ENCODE data around the gene LDLRAD4. TPM values are rescaled to one million over a fixed set of nuclear protein-coding genes. Genes with fewer than 3 reads are reported as not detected.
"Not testable (repeated sequence)": the region's sequence is repeated elsewhere in the genome, so short reads cannot be mapped to it uniquely, and the experiment has no call there.

The LDLRAD4 gene
- polyA plus RNA-seq, 3 donors: 9.5 to 10.1 (median 9.6) TPM

GRCh38 chr18:13244135-13244534 is 25.6 kb downstream of the LDLRAD4 start:
- no peak for DNase-seq (ENCODE audit: low read depth in 3 of 3, low spot score in 2 of 3)

DNA sequence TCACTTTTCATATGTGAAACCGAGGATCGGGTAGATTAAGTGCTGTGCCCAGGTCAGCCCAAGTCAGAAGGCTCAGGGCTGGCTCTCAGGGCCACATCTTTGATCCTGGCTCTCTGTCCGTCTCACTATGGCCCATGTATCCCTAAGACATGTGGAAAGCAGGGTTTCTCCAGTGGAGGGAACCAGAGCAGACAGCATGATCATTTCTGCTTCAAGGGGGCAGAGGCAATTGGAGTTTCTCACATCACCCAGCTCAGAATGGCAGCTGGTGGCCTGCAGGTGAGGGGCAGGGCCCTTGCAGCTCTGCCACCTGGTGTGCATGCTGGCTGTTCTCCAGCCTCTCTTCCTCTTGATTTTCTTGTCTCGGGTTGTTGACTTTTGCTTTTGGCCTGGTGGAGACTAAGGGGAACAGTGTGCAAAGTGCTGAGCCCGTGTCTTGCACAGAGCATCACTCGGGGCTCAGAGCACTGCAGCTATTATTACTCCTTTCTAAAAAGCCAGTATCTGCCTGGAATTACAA is 27.0 kb downstream of the LDLRAD4 start:
- DNase-seq (ENCODE audit: low read depth in 3 of 3, low spot score in 2 of 3): no peak

DNA sequence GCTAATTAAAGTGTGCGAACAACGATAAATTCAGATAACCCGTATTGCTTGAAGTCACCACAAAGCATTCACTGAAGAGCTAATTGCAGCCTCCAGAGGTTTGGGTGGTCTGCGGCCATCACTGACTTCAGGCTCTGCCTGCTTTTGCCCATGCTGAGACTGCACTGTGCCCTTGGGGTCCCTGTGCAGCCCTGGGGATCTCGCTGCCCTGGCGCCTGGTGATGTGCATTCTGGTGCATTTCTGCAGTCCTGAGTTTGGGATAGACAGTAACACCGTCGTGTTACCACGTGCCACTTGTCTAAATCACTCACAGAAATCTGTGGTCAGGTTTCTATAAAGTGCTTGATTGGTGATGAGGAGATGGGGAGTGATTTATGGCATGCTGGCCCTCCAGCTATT is 27.6 kb downstream of the LDLRAD4 start:
- DNase-seq (ENCODE audit: low read depth in 3 of 3, low spot score in 2 of 3): no peak

DNA sequence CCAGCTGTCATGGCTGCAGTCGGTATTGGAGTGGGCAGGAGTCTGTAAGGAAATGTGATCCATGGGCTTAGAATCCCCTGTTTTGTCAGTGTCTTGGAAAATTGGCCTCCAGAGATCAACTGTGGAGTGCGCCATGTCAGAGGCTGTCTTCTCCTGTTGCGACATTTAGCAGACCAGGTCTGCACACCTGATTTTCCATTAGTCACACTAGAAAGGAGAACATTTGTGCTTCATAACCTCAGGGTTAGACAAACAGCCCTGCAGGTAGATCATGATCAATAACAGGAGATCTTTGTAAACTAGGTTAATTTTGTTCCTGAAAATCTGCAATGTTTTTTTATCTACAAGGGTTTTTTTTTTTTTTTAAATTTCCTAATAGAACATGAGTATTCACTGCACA is 28.0 kb downstream of the LDLRAD4 start:
- DNase-seq (ENCODE audit: low read depth in 3 of 3, low spot score in 2 of 3): no peak

- DNase-seq (ENCODE audit: low read depth in 3 of 3, low spot score in 2 of 3): no peak
These were observed 28.9 kb downstream of the LDLRAD4 start for GRCh38 chr18:13247506-13247905.

DNA sequence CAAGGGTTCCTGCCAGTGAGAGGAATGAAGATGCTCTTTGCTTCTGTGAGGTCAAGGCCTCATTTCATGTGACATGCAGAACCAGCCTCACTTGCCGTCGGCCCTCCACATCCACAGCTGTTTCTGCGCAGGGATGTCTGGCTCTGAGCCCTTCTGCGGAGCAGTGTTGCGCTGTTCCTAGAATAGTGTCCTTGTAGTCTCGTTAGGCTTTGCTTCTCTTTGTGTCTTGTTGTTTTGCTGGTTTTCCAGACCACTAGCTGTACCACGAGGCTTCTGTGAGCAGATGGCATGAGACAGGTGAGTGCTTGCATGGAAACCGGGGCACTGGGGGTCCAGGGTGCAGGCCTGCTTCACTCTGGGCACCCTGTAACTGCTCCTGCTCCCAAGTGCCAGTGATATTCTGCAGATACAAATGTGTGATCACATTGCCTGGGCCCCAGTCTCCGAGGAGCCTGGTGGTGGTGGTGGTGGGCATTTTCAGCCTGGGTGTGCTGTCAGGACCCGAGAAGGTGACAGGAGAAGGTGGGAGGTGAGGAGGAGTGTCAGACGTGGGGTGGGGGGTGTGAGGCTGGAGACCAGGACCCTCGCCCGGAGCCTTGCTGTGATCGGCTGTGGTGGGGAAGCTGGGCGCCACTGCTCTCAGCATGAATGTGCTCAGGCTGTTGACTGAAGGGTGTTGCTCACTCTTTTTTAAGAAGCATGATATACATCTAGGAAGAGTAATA is 34.3 kb downstream of the LDLRAD4 start:
- DNase-seq (ENCODE audit: low read depth in 3 of 3, low spot score in 2 of 3): no peak

DNA sequence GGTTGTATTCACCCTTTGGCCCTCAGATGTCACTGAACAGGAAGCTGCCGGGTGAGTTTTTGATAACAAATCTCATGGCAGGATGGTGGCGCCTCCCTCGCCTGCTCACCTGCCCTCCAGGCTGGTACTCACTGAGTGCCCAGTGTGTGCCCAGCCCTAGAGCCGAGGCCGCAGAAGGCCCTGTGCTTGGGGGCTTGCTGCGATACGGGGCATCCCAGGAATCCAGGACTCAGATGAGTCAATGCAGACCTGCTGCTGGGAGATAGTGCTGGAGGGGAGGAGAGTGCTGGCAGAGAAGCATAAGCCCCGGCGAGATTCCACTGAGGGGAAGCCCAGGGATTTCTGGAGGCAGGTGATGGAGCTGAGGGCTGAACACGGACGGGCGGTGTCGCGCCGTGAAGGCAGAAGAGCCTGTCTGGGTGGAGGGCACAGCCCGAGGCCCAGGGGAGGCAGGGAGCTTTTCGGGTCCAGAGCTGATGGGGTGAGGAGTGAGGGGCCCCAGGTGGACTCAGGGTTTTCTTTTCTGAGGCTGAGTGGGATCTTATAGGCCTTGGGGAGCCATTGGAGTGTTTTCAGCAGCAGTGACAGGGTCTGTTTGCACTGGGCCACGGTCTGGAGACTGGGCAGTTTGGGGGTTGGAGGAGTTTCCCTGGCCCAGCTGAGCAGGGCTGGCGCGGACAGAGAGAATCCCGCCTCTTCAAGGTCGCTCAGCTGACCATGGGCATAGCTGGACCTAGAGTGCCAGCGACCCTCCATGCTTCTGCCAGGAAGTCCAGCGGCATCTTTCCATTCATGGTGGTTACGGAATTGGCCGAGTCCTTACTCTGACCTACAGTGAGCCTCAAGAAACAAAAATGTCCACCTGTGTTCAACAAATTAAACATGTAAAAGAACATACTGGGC is 35.5 kb downstream of the LDLRAD4 start:
- DNase-seq (ENCODE audit: low read depth in 3 of 3, low spot score in 2 of 3): no peak

DNA sequence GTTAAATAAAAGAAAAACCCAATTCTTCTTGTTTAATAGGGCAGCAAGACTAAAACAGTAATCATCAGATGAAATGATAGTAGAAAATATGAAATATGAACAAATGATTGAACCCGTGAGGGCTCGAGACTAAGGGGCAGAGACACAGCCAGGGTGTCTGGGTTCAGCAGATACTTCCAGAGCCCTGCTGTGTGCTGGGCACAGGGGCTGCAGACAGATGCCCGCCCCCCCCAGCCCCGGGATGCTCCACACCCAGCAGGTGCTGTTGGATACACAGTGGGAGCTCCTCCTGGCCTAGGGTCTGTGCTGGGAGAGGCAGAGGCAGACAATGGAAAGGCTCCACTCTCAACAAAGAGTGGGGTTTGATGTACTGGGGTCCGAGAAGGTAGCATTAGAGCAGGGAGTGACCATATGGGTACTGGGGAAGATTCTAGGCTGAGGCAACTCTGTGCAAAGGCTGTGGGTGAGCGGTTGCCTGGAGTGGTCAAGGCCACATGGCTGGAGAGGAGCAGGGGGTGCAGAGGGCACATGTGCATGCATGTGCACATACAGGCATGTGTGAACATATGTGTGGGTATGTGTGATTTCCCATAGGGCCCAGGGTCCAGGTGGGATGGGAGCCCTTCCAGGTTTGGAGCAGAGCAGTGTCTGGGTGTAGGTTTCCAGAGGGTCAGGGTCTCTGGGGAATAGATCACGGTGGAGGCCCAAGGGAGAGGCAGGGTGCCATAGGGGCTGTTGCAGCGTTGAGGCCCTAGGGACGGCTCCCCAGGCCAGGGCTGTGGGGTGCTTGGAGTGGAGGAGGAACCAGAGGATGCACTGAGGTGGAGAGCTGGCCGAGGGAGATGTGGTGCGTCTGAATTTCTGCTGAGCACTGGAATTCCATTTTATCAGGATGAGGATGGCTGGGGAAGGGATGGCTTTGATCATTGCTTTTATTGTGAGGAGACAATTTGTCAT is 36.7 kb downstream of the LDLRAD4 start:
- no peak for DNase-seq (ENCODE audit: low read depth in 3 of 3, low spot score in 2 of 3)

DNA sequence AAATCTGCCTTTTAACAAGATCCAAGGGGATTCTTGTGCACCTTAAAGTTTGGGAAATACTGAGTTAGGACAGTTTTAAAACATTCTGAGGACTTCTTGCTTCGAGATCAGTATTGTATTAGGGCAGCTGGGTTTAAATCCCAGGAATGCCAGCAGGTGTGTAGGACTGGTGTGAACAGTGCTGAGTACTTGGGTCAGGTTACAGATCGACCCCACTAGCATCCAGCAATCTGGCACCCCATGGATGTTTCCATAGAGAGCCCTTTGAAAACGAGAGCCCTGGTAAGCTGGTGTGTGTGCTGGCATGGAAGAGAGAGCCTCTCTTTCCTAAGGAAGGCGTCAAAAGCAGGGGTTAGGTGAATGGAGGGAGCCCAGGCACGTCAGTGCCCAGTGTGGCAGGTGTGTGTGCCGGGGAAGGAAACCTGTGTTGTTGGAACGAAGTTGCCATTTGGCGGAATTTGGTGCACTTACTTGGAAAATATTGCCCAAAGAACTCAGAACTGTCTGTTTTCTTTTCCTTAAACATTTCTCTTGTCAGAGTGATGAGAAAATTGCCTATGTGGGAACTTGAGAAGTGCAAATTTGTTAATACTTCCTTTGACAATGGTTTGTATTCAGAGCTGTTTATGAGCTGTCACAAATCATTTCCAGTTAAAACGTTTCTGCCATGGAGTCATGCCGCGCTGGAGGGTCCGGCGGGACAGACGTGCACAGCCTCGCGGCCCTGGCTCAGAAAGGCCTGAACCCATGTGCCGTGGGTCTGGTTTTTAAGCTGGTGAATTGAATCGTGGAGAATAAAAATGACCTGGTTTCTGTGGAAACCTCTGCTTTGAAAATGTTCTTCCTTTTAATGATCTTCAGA is 38.1 kb downstream of the LDLRAD4 start:
- no peak for DNase-seq (ENCODE audit: low read depth in 3 of 3, low spot score in 2 of 3)

- DNase-seq (ENCODE audit: low read depth in 3 of 3, low spot score in 2 of 3): no peak
These were observed 38.9 kb downstream of the LDLRAD4 start for GRCh38 chr18:13257361-13257980.

GRCh38 chr18:13258921-13259320 is 40.4 kb downstream of the LDLRAD4 start:
- no peak for DNase-seq (ENCODE audit: low read depth in 3 of 3, low spot score in 2 of 3)

GRCh38 chr18:13259701-13260100 is 41.1 kb downstream of the LDLRAD4 start:
- DNase-seq (ENCODE audit: low read depth in 3 of 3, low spot score in 2 of 3): no peak

DNA sequence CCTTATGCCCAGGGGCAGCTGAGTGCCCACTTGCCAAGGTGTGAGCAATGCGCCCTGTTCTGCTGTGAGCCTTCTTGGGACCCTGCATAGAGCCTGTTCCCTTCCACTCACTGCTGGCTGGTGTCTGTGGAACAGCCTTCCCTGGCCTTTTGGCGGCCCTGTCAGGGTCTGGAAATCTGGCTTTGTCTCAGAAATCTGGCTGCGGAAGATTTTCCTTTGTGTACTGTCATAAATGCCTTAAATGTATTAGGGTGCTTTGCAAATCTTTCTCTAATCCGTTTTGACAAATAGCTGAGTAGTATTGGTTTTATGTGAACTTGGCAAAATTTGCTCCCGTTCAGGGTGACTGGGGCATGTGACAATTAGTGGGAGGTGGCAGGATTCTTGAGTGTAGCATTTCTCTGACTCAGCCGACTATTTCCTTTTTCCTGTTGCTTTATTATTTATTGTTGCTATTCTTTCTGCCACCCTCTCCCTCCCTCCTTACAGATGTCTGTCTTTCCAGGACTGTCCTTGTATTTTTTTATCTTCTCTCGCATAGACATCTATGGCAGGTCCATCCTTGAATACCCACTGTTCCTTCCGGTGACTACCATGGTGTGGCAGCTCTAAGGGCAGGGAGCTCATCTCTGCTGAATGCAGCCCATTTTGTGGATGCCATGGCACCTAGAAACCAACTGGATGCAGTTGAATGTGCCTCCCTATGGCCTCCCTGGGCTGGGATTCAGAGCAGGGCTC is 41.8 kb downstream of the LDLRAD4 start:
- no peak for DNase-seq (ENCODE audit: low read depth in 3 of 3, low spot score in 2 of 3)

- no peak for DNase-seq (ENCODE audit: low read depth in 3 of 3, low spot score in 2 of 3)
These were observed 42.5 kb downstream of the LDLRAD4 start for GRCh38 chr18:13260935-13261640.

DNA sequence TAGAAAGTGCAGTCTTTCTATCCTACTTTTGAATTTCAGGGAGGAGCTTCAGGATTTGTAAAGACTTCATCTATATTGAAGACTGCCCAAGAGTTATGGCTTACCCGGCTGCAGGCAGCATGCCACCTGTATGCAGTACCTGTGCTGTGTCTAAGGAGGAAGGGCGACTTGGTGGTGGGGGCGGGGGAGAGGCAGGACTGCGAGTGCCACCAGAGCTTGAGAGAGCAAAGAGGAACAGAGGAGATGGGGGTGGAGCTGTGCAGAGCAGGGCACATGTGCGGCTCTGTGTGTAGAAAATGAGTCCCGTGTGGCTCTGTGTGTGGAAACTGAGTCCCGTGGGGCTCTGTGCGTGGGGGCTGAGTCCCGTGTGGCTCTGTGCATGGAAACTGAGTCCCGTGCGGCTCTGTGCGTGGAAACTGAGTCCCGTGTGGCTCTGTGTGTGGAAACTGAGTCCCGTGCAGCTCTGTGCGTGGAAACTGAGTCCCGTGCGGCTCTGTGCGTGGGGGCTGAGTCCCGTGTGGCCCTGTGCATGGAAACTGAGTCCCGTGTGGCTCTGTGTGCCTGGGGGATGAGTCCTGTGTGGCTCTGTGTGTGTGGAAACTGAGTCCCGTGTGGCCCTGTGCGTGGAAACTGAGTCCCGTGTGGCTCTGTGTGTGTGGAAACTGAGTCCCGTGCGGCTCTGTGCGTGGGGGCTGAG is 43.2 kb downstream of the LDLRAD4 start:
- no peak for DNase-seq (ENCODE audit: low read depth in 3 of 3, low spot score in 2 of 3)

- DNase-seq (ENCODE audit: low read depth in 3 of 3, low spot score in 2 of 3): not testable (repeated sequence)
These were observed 43.8 kb downstream of the LDLRAD4 start for GRCh38 chr18:13262358-13262680.

Measured in right renal cortex interstitium (tissue), 3 donors.